ENCODE data around the gene TMEM119.
"Not testable (repeated sequence)": the region's sequence is repeated elsewhere in the genome, so short reads cannot be mapped to it uniquely, and the experiment has no call there.

DNA sequence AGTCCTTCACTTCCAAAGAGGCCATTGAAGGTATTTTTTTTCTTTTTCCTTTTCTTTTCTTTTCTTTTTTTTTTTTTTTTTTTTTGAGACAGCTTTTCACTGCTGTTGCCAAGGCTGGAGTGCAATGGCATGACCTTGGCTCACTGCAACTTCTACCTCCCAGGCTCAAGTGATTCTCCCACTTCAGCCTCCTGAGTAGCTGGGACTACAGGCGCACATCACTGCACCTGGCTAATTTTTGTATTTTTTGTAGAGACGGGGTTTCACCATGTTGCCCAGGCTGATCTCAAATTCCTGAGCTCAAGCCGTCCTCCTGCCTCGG is 21.0 kb upstream of the TMEM119 start:
- TF ChIP-seq CTCF (IDR thresholded peaks at IDR 0.05; ENCODE audit: low read depth, low read length); POLR2A (IDR thresholded peaks at IDR 0.05; ENCODE audit: extremely low read depth, insufficient read length): not testable (repeated sequence)
- TF ChIP-seq, protein P1, sequence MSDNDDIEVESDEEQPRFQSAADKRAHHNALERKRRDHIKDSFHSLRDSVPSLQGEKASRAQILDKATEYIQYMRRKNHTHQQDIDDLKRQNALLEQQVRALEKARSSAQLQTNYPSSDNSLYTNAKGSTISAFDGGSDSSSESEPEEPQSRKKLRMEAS (IDR thresholded peaks at IDR 0.05; ENCODE audit: low read depth, low read length), result not testable (repeated sequence)

Data from NB4 (cell line).